K562 (cell line): ENCODE data around the gene HMGCL. TPM values are rescaled to one million over a fixed set of nuclear protein-coding genes. Genes with fewer than 3 reads are reported as not detected.
A peak's percentile ranks its signal among the peaks of the same experiment; 100 is the strongest.

Experiments used
- ATAC-seq: fragments of 200-7000 bp; cut with Tn5 transposase; 3 replicates; pipeline ENCODE4 v1.9.1; 2020; ENCODE audit warnings: moderate library complexity
- BruUV-seq: library from RNA; stranded (reverse); fragments of 400-500 nt; replicated peaks from 2 replicates; lab custom pipeline; 2021; lab: Mats Ljungman, UMichigan
- CTCF ChIA-PET: fragments of 300-600 bp; formaldehyde crosslinking; extraction: SDS; loops from one replicate; lab custom pipeline; 2021; ENCODE audit warnings: low intra/inter-chr PET ratio; lab: Yijun Ruan, JAX
- POLR2A ChIA-PET: fragments of 300-600, 350-650 bp; sonication (Branson Sonifier 250); formaldehyde crosslinking; extraction: SDS; loops from one replicate; lab custom pipeline; 2021; ENCODE audit warnings: antibody characterized with exemption, inconsistent platforms; lab: Yijun Ruan, JAX
- DNase-seq, 4 experiments: peaks; one replicate each; pipeline versions ENCODE4 v3.0.0 to v3.0.0-alpha.2; 2011 to 2018; ENCODE audit warnings: low spot score in 3 of 4, mixed read lengths in 3 of 4; ENCODE audit errors: extremely low read depth in 1 of 4
- FAIRE-seq: peaks from 2 replicates; lab custom pipeline; 2011; peaks lifted over from hg19 to GRCh38; lab: Jason Lieb, UNC
- H2AFZ ChIP-seq: 2 replicates; pipeline ENCODE4 v1.6.0; 2011; ENCODE audit warnings: low read depth, low read length, control low read depth, inconsistent platforms
- H3K27ac ChIP-seq: fragments of 200-600 bp; 3 replicates; pipeline ENCODE4 v1.8.0; 2011; ENCODE audit warnings: low read depth, mild to moderate bottlenecking, control low read depth, inconsistent platforms, low read length, moderate library complexity, mixed read lengths; ENCODE audit errors: extremely low read depth
- H3K27me3 ChIP-seq, 2 experiments: fragments of 300-600 bp in 1 of 2; 2 replicates in 1 of 2; 3 replicates in 1 of 2; pipeline versions ENCODE4 v1.6.0 to v1.8.0; 2011; ENCODE audit warnings: inconsistent platforms in 2 of 2, low read length in 2 of 2, mild to moderate bottlenecking in 1 of 2, mixed read lengths in 1 of 2, moderate library complexity in 1 of 2; ENCODE audit not compliant: control insufficient read depth in 2 of 2, insufficient read depth in 2 of 2
- H3K36me3 ChIP-seq: fragments of 300-600 bp; 3 replicates; pipeline ENCODE4 v1.8.0; 2011; ENCODE audit warnings: mild to moderate bottlenecking, low read length, inconsistent platforms; ENCODE audit not compliant: control insufficient read depth, insufficient read depth
- H3K4me1 ChIP-seq, 2 experiments: fragments of 200-600 bp in 1 of 2; replicated peaks in 1 of 2; 2 replicates in 1 of 2; 3 replicates in 1 of 2; pipeline versions ENCODE4 v1.5.1 to v1.8.0; 2011; ENCODE audit warnings: inconsistent platforms in 2 of 2, low read length in 2 of 2, mild to moderate bottlenecking in 1 of 2, mixed read lengths in 1 of 2, moderate library complexity in 1 of 2; ENCODE audit not compliant: control insufficient read depth in 2 of 2, insufficient read depth in 2 of 2
- H3K4me2 ChIP-seq: 2 replicates; pipeline ENCODE4 v1.6.1; 2011; ENCODE audit warnings: low read length, control low read depth, inconsistent platforms, mixed read lengths; ENCODE audit not compliant: insufficient read depth
- H3K4me3 ChIP-seq: fragments of 200-600 bp; sonication (generic), shearing (Covaris generic); 2 replicates; pipeline ENCODE4 v1.5.1; 2016; ENCODE audit warnings: control low read depth, inconsistent platforms
- H3K79me2 ChIP-seq: fragments of 200-600 bp; 3 replicates; pipeline ENCODE4 v1.8.0; 2011; ENCODE audit warnings: low read length, inconsistent platforms; ENCODE audit not compliant: control insufficient read depth, insufficient read depth
- H3K9ac ChIP-seq, 2 experiments: 2 replicates each; pipeline versions ENCODE4 v1.6.0 to v1.6.1; 2011; ENCODE audit warnings: low read depth in 2 of 2, low read length in 2 of 2, control low read depth in 1 of 2, inconsistent platforms in 1 of 2, mild to moderate bottlenecking in 1 of 2, mixed read lengths in 1 of 2; ENCODE audit not compliant: insufficient read depth in 1 of 2
- H3K9me1 ChIP-seq: one replicate; pipeline ENCODE4 v1.6.0; 2011; ENCODE audit warnings: inconsistent platforms, mild to moderate bottlenecking, low read length, moderate library complexity; ENCODE audit not compliant: control insufficient read depth, insufficient read depth
- H3K9me3 ChIP-seq: replicated peaks from 2 replicates; pipeline ENCODE4 v1.5.1; 2011; ENCODE audit warnings: low read depth, low read length, inconsistent platforms; ENCODE audit not compliant: control insufficient read depth, insufficient read depth
- H4K20me1 ChIP-seq: replicated peaks from 2 replicates; pipeline ENCODE4 v1.6.1; 2011; ENCODE audit warnings: low read length, inconsistent platforms, mixed read lengths; ENCODE audit not compliant: control insufficient read depth, insufficient read depth
- C11orf30 ChIP-seq: fragments of 450-650 bp; IDR thresholded peaks from 2 replicates; pipeline ENCODE4 v1.6.1; 2016; ENCODE audit warnings: low read depth, mild to moderate bottlenecking
- COPS2 ChIP-seq: fragments of 450-650 bp; conservative IDR thresholded peaks from 2 replicates; pipeline ENCODE4 v1.6.1; 2016; ENCODE audit warnings: mild to moderate bottlenecking, moderate library complexity
- E2F1 ChIP-seq: sonication (generic); formaldehyde crosslinking; IDR thresholded peaks from 2 replicates; pipeline ENCODE4 v1.8.1; 2023; ENCODE audit warnings: mild to moderate bottlenecking, missing genetic modification reagents, moderate library complexity
- FOSL1 ChIP-seq: fragments of 200-800 bp; sonication (Bioruptor generic); conservative IDR thresholded peaks from 2 replicates; pipeline ENCODE4 v1.6.1; 2016; ENCODE audit warnings: missing genetic modification characterization, missing compliant biosample characterization
- HDAC3 ChIP-seq: fragments of 450-650 bp; IDR thresholded peaks from 2 replicates; pipeline ENCODE4 v1.6.1; 2018; ENCODE audit warnings: borderline replicate concordance, mild to moderate bottlenecking, moderate library complexity; ENCODE audit not compliant: partially characterized antibody
- KDM1A ChIP-seq, 2 experiments: fragments of 450-650 bp; IDR thresholded peaks; 2 replicates each; pipeline ENCODE4 v1.6.1; 2016; ENCODE audit warnings: mild to moderate bottlenecking in 2 of 2
- MAFF ChIP-seq: IDR thresholded peaks from 2 replicates; pipeline ENCODE4 v1.6.1; 2012; ENCODE audit warnings: low read length, improper control_type of control experiment
- MAFG ChIP-seq: fragments of 450-650 bp; conservative IDR thresholded peaks from 2 replicates; pipeline ENCODE4 v1.6.1; 2016; ENCODE audit warnings: missing genetic modification characterization, missing compliant biosample characterization
- MAFK ChIP-seq: IDR thresholded peaks from 2 replicates; pipeline ENCODE4 v1.6.1; 2011; ENCODE audit warnings: low read length, improper control_type of control experiment
- MTA2 ChIP-seq: fragments of 450-650 bp; IDR thresholded peaks from 2 replicates; pipeline ENCODE4 v1.6.1; 2016; ENCODE audit warnings: low read depth
- MYC ChIP-seq, 2 experiments: fragments of 250-450 bp in 1 of 2; sonication (Bioruptor Pico) in 1 of 2; IDR thresholded peaks; 2 replicates each; pipeline versions ENCODE4 v1.5.1 to v1.6.1; 2012 to 2021; ENCODE audit warnings: low read depth in 2 of 2, borderline replicate concordance in 1 of 2, improper control_type of control experiment in 1 of 2, low read length in 1 of 2, mild to moderate bottlenecking in 1 of 2, moderate library complexity in 1 of 2
- NFE2 ChIP-seq: IDR thresholded peaks from 2 replicates; pipeline ENCODE4 v1.6.1; 2014; ENCODE audit warnings: antibody characterized with exemption, low read depth
- NFIC ChIP-seq: fragments of 450-650 bp; IDR thresholded peaks from 2 replicates; pipeline ENCODE4 v1.6.1; 2017; ENCODE audit warnings: mild to moderate bottlenecking, inconsistent platforms
- PRDM10 ChIP-seq: fragments of 450-650 bp; IDR thresholded peaks from 2 replicates; pipeline ENCODE4 v1.6.1; 2018; ENCODE audit not compliant: partially characterized antibody
- SMARCE1 ChIP-seq: fragments of 450-650 bp; IDR thresholded peaks from 2 replicates; pipeline ENCODE4 v1.7.1; 2016; ENCODE audit warnings: mild to moderate bottlenecking
- SP1 ChIP-seq: sonication (generic); formaldehyde crosslinking; IDR thresholded peaks from 2 replicates; pipeline ENCODE4 v1.8.1; 2022; ENCODE audit warnings: mild to moderate bottlenecking, missing genetic modification reagents
- ZNF12 ChIP-seq: sonication (generic); formaldehyde crosslinking; IDR thresholded peaks from 2 replicates; pipeline ENCODE4 v1.4.0; 2020; ENCODE audit warnings: mild to moderate bottlenecking, missing genetic modification reagents
- ZNF316 ChIP-seq: fragments of 450-650 bp; IDR thresholded peaks from 2 replicates; pipeline ENCODE4 v1.6.1; 2016
- ZNF408 ChIP-seq: fragments of 250-450 bp; sonication (Bioruptor Pico); IDR thresholded peaks from 2 replicates; pipeline ENCODE4 v1.4.0; 2020; ENCODE audit warnings: low read depth, mild to moderate bottlenecking, moderate library complexity
- ZNF551 ChIP-seq: fragments of 250-450 bp; sonication (Bioruptor Pico); IDR thresholded peaks from 2 replicates; pipeline ENCODE4 v1.5.0; 2021; ENCODE audit warnings: mild to moderate bottlenecking, moderate library complexity
- WGBS: fragments of 100-300 bp; shearing (Covaris generic); methylation state at CpG from one replicate; pipeline ENCODE4 v1.1.6; 2016; ENCODE audit warnings: low coverage, mixed read lengths; ENCODE audit not compliant: insufficient coverage; ENCODE audit errors: missing lambda C conversion rate; 5-methylcytosine and 5-hydroxymethylcytosine counted together
- in situ Hi-C: fragments of 300-500 bp; cut with MboI; formaldehyde crosslinking; loops from 4 replicates; pipeline ENCODE4 v1.15.0; 2018; ENCODE audit warnings: inconsistent platforms, mixed read lengths
- intact Hi-C: fragments of 100-400 bp; cut with micrococcal nuclease; formaldehyde crosslinking; loops from 2 replicates; pipeline ENCODE4 v1.14.2; 2022
- polyA plus RNA-seq, 8 experiments: library from polyadenylated mRNA; depleted of rRNA in 4 of 8; stranded (reverse) in 5 of 8; unstranded in 3 of 8; fragments of >200 nt; fragmentation: Nextera tagmentation in 2 of 8; fragmentation: Illumina TruSeq in 1 of 8; extraction: Ambion mirVana in 2 of 8; extraction: Trizol in 1 of 8; gene quantifications; 2 replicates each; pipeline versions ENCODE4 v1.2.1 to v1.2.3, GENCODE V29; 2011 to 2014; ENCODE audit warnings: inconsistent platforms in 1 of 8, missing spikeins in 1 of 8
- total RNA-seq, 7 experiments: library from RNA; depleted of rRNA in 6 of 7; stranded (reverse); fragments of >200 nt in 6 of 7; fragmentation: Illumina TruSeq in 2 of 7; extraction: Trizol in 2 of 7; gene quantifications; 2 replicates each; pipeline versions ENCODE4 v1.2.1 to v1.2.3, GENCODE V29; 2011 to 2021; ENCODE audit warnings: low replicate concordance in 1 of 7

Gene HMGCL
- total and polyA plus RNA-seq, 9 of the 15 experiments (the other 6 are each of a cell fraction or from before 2014, with no cell fraction given) = 18.0 to 82.2 (median 24.2) TPM

- H2AFZ ChIP-seq = no peak overlapping the region
- FAIRE-seq = peak; percentile 55
- H4K20me1 ChIP-seq = no peaks in the 10 kb centered on the region
- no peak; the same call in 2 of the 3 replicates for ATAC-seq
- intact Hi-C loops (no loop called here), in situ Hi-C loops (loop anchor here (5.0 kb wide), 1 partner anchor 100 kb away; no protein-coding TSS in a partner anchor)
- no peak overlapping the region for H3K4me2 ChIP-seq
- ChIA-PET POLR2A (interaction anchor here (0.6 to 1.5 kb wide), 10 partner anchors 8 to 251 kb away, joined by 3 to 5 read pairs (median 4); partner anchors contain the start of gene PITHD1), CTCF (interaction anchor here (0.6 kb wide), 1 partner anchor 16 kb away, joined by 3 read pairs; no protein-coding TSS in a partner anchor)
- no peaks in the 10 kb centered on the region for H3K9me3 ChIP-seq
- peak overlapping the region in 1 of 2 experiments; percentile 3; a peak in 1 of 4 replicates for H3K9ac ChIP-seq
- no peaks in the 10 kb centered on the region for H3K79me2 ChIP-seq
- no peak overlapping the region for H3K4me3 ChIP-seq
- peaks cover 5 to 18% of the 10 kb centered on the region in 2 experiments; a peak in 4 of 5 replicates for H3K4me1 ChIP-seq
- H3K36me3 ChIP-seq = no peaks in the 10 kb centered on the region; the same call in 2 of the 3 replicates
- no TSS peak for BruUV-seq
- DNase-seq = peak in 1 of 4 experiments; percentile 67
- 8% methylated on average over 3 of the region's 3 CpGs for WGBS
- no peaks in the 10 kb centered on the region for H3K27me3 ChIP-seq
- H3K9me1 ChIP-seq = no peaks in the 10 kb centered on the region
- H3K27ac ChIP-seq = 0 out of 3 replicates have a peak overlapping the region, but pooled peaks have one; percentile 4
- TF ChIP-seq NFIC (peak; percentile 90), E2F1 (CRISPR knock-in tag) (no peak), MTA2 (no peak), PRDM10 (peak; percentile 53), NFE2 (peak; percentile 88), C11orf30 (peak; percentile 92), MAFK (peak; percentile 75; the same call in 1 of the 2 replicates), FOSL1 (tag) (no peak), ZNF12 (CRISPR knock-in tag) (no peak), SMARCE1 (0 out of 2 replicates have a peak, but pooled peaks have one; percentile 12), COPS2 (no peak), MAFG (tag) (peak; percentile 93), SP1 (CRISPR knock-in tag) (no peak), ZNF551 (CRISPR knock-in tag) (no peak), KDM1A (IDR thresholded peaks at IDR 0.05) (peak; percentile 65 to 69; a peak in 3 of 4 replicates), ZNF316 (peak; percentile 97), ZNF408 (CRISPR knock-in tag) (no peak), MAFF (peak; percentile 76; the same call in 1 of the 2 replicates), MYC (IDR thresholded peaks at IDR 0.05; ENCODE audit: low read depth, low read length) (no peak), MYC (CRISPR knock-in tag; IDR thresholded peaks at IDR 0.05; ENCODE audit: borderline replicate concordance, low read depth) (no peak), HDAC3 (no peak)
Observed at GRCh38 chr1:23807453-23807852, 17.8 kb downstream of the HMGCL start.
